Measurements from ENCODE around the gene SQSTM1.

GRCh38 chr5:179795049-179795862, 25.4 kb upstream of the SQSTM1 start:
- no peak for TF ChIP-seq CTCF (IDR thresholded peaks at IDR 0.05)
- TF ChIP-seq POLR2A (IDR thresholded peaks at IDR 0.05): no peak

Measured in body of pancreas (tissue), 4 donors.